ENCODE results near the gene TBX4. TPM values are rescaled to one million over a fixed set of nuclear protein-coding genes. Genes with fewer than 3 reads are reported as not detected.

TBX4 gene
- total and polyA plus RNA-seq, 9 of the 15 experiments (the other 6 are each of a cell fraction or from before 2014, with no cell fraction given), result not detected

- H3K4me2 ChIP-seq (ENCODE audit: insufficient read depth, low read length), result no peak overlapping the region
- H3K9me1 ChIP-seq (ENCODE audit: control insufficient read depth, insufficient read depth, low read length), result no peaks in the 10 kb centered on the region
- H3K79me2 ChIP-seq (ENCODE audit: control insufficient read depth, insufficient read depth, low read length), result no peaks in the 10 kb centered on the region
- H3K4me3 ChIP-seq, result no peak overlapping the region
- H3K36me3 ChIP-seq (ENCODE audit: control insufficient read depth, insufficient read depth, low read length), result no peaks in the 10 kb centered on the region
- no peak overlapping the region for H3K9ac ChIP-seq (ENCODE audit: insufficient read depth in 1 of 2, low read depth in 2 of 2, low read length in 2 of 2)
- DNase-seq (ENCODE audit: extremely low read depth in 1 of 4, low spot score in 3 of 4) (peak in 1 of 4 experiments; percentile 2), ATAC-seq (no peak), FAIRE-seq (no peak)
- no peak overlapping the region; the same call in 1 of the 2 replicates for H2AFZ ChIP-seq (ENCODE audit: low read depth, low read length)
- no peak overlapping the region for H3K27ac ChIP-seq (ENCODE audit: extremely low read depth, low read depth, low read length)
- peaks cover 0 to 28% of the 10 kb centered on the region in 2 experiments; a peak in 4 of 5 replicates for H3K4me1 ChIP-seq (replicated peaks in 1 of 2; ENCODE audit: control insufficient read depth in 2 of 2, insufficient read depth in 2 of 2, low read length in 2 of 2)
- peaks cover 3 to 12% of the 10 kb centered on the region in 2 experiments; a peak in 4 of 5 replicates for H3K27me3 ChIP-seq (ENCODE audit: control insufficient read depth in 2 of 2, insufficient read depth in 2 of 2, low read length in 2 of 2)
- POLR2A ChIA-PET, result interaction anchor here (0.5 to 0.6 kb wide), 3 partner anchors 161 to 278 kb away, joined by 3 to 4 read pairs (median 4); no protein-coding TSS in a partner anchor
- H3K9me3 ChIP-seq (replicated peaks; ENCODE audit: control insufficient read depth, insufficient read depth, low read depth, low read length), result no peaks in the 10 kb centered on the region
- TF ChIP-seq SFPQ (IDR thresholded peaks at IDR 0.05; ENCODE audit: low read depth, low read length) (no peak), PCBP2 (IDR thresholded peaks at IDR 0.05; ENCODE audit: low read depth, low read length, poor library complexity, severe bottlenecking) (no peak), ZBTB11 (CRISPR knock-in tag; IDR thresholded peaks at IDR 0.05) (peak in 1 of 3 experiments; percentile 10; a peak in 1 of 6 replicates), EWSR1 (IDR thresholded peaks at IDR 0.05; ENCODE audit: borderline replicate concordance, low read depth, partially characterized antibody) (peak; percentile 53), DACH1 (IDR thresholded peaks at IDR 0.05; ENCODE audit: partially characterized antibody) (no peak), POLR2B (IDR thresholded peaks at IDR 0.05; ENCODE audit: low read depth, partially characterized antibody) (no peak), MTA3 (IDR thresholded peaks at IDR 0.05; ENCODE audit: borderline replicate concordance) (no peak), HCFC1 (IDR thresholded peaks at IDR 0.05; ENCODE audit: low read depth, low read length) (no peak), MECOM (CRISPR knock-in tag; IDR thresholded peaks at IDR 0.05) (no peak), RHOXF2B (CRISPR knock-in tag; conservative IDR thresholded peaks at IDR 0.05) (no peak)
- TF ChIP-seq, protein P1, sequence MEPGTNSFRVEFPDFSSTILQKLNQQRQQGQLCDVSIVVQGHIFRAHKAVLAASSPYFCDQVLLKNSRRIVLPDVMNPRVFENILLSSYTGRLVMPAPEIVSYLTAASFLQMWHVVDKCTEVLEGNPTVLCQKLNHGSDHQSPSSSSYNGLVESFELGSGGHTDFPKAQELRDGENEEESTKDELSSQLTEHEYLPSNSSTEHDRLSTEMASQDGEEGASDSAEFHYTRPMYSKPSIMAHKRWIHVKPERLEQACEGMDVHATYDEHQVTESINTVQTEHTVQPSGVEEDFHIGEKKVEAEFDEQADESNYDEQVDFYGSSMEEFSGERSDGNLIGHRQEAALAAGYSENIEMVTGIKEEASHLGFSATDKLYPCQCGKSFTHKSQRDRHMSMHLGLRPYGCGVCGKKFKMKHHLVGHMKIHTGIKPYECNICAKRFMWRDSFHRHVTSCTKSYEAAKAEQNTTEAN (CRISPR knock-in tag; IDR thresholded peaks at IDR 0.05), result no peak
- 34% methylated on average over 4 of the region's 6 CpGs for WGBS (ENCODE audit: insufficient coverage, low coverage, missing lambda C conversion rate)
- CTCF ChIA-PET (ENCODE audit: low intra/inter-chr PET ratio), result no interaction called here
- in situ Hi-C loops (cut with MboI), result no loop called here
- BruUV-seq (replicated peaks), result no TSS peak
- H4K20me1 ChIP-seq (replicated peaks; ENCODE audit: control insufficient read depth, insufficient read depth, low read length), result no peaks in the 10 kb centered on the region
- intact Hi-C loops (cut with micrococcal nuclease), result loop anchor here (5.0 to 10.0 kb wide), 2 partner anchors 419 to 692 kb away; no protein-coding TSS in a partner anchor
Observed at GRCh38 chr17:61415374-61416210, 36.6 kb upstream of the TBX4 start.

Measured in K562 (cell line).